H9 (cell line): ENCODE measurements around the gene SPC24. TPM values are rescaled to one million over a fixed set of nuclear protein-coding genes. Genes with fewer than 3 reads are reported as not detected.

Experiments used
- DNase-seq: peaks from one replicate; pipeline ENCODE4 v3.0.0-alpha.2; 2017
- H2AFZ ChIP-seq: one replicate; pipeline ENCODE4 v1.6.1; 2013; ENCODE audit warnings: mild to moderate bottlenecking, low read length, control low read depth, moderate library complexity
- H2AK5ac ChIP-seq: 2 replicates; pipeline ENCODE4 v1.6.1; 2013; ENCODE audit warnings: low read length, control low read depth, mixed read lengths; ENCODE audit not compliant: insufficient read length
- H2BK120ac ChIP-seq: one replicate; pipeline ENCODE4 v1.6.1; 2013; ENCODE audit warnings: low read depth, mild to moderate bottlenecking, low read length, control low read depth, inconsistent platforms; ENCODE audit not compliant: poor library complexity, severe bottlenecking
- H2BK12ac ChIP-seq: 2 replicates; pipeline ENCODE4 v1.6.1; 2013; ENCODE audit warnings: low read length, control low read depth, mixed read lengths, low read depth; ENCODE audit not compliant: insufficient read length
- H2BK15ac ChIP-seq: 2 replicates; pipeline ENCODE4 v1.6.1; 2013; ENCODE audit warnings: low read depth, low read length, control low read depth
- H2BK20ac ChIP-seq: one replicate; pipeline ENCODE4 v1.6.1; 2013; ENCODE audit warnings: low read depth, mild to moderate bottlenecking, low read length, control low read depth, inconsistent platforms; ENCODE audit not compliant: poor library complexity, severe bottlenecking
- H2BK5ac ChIP-seq: 2 replicates; pipeline ENCODE4 v1.6.1; 2013; ENCODE audit warnings: low read length, control low read depth, mixed read lengths; ENCODE audit not compliant: insufficient read length
- H3K14ac ChIP-seq: 2 replicates; pipeline ENCODE4 v1.6.1; 2013; ENCODE audit warnings: low read length, control low read depth; ENCODE audit not compliant: insufficient read depth
- H3K18ac ChIP-seq: 2 replicates; pipeline ENCODE4 v1.6.1; 2013; ENCODE audit warnings: low read depth, mild to moderate bottlenecking, mixed read lengths, low read length, control low read depth; ENCODE audit not compliant: insufficient read length
- H3K23ac ChIP-seq: 2 replicates; pipeline ENCODE4 v1.6.1; 2013; ENCODE audit warnings: low read length, control low read depth, mixed read lengths, low read depth; ENCODE audit not compliant: insufficient read length
- H3K23me2 ChIP-seq: 2 replicates; pipeline ENCODE4 v1.6.1; 2013; ENCODE audit warnings: low read depth, mild to moderate bottlenecking, mixed read lengths, low read length, control low read depth; ENCODE audit not compliant: insufficient read length, poor library complexity, severe bottlenecking
- H3K27ac ChIP-seq: 2 replicates; pipeline ENCODE4 v1.5.1; 2013; ENCODE audit warnings: low read length, control low read depth, mixed read lengths, low read depth; ENCODE audit not compliant: insufficient read length
- H3K27me3 ChIP-seq: 2 replicates; pipeline ENCODE4 v1.6.1; 2013; ENCODE audit warnings: low read length, control low read depth, inconsistent platforms; ENCODE audit not compliant: insufficient read depth
- H3K4ac ChIP-seq: 2 replicates; pipeline ENCODE4 v1.6.1; 2013; ENCODE audit warnings: low read depth, mild to moderate bottlenecking, control low read depth, inconsistent platforms, low read length, moderate library complexity
- H3K4me1 ChIP-seq: 2 replicates; pipeline ENCODE4 v1.6.1; 2013; ENCODE audit warnings: low read length, control low read depth, inconsistent platforms; ENCODE audit not compliant: insufficient read depth
- H3K4me2 ChIP-seq: 2 replicates; pipeline ENCODE4 v1.6.1; 2013; ENCODE audit warnings: low read length, control low read depth, mixed read lengths; ENCODE audit not compliant: insufficient read length, insufficient read depth
- H3K56ac ChIP-seq: 2 replicates; pipeline ENCODE4 v1.6.1; 2013; ENCODE audit warnings: low read depth, mild to moderate bottlenecking, mixed read lengths, low read length, control low read depth; ENCODE audit not compliant: insufficient read length
- H3K79me1 ChIP-seq: 2 replicates; pipeline ENCODE4 v1.6.1; 2013; ENCODE audit warnings: low read depth, mild to moderate bottlenecking, moderate library complexity, low read length, control low read depth, inconsistent platforms; ENCODE audit not compliant: insufficient read depth, poor library complexity, severe bottlenecking
- H3K79me2 ChIP-seq: 2 replicates; pipeline ENCODE4 v1.6.1; 2013; ENCODE audit warnings: low read length, control low read depth, inconsistent platforms; ENCODE audit not compliant: insufficient read depth
- H3K9ac ChIP-seq: 2 replicates; pipeline ENCODE4 v1.6.1; 2013; ENCODE audit warnings: low read length, control low read depth, mixed read lengths; ENCODE audit not compliant: insufficient read length; ENCODE audit errors: extremely low read depth
- H3K9me3 ChIP-seq: one replicate; pipeline ENCODE4 v1.6.1; 2013; ENCODE audit warnings: low read depth, low read length, inconsistent platforms; ENCODE audit not compliant: control insufficient read depth
- H3T11ph ChIP-seq: one replicate; pipeline ENCODE4 v1.6.1; 2013; ENCODE audit warnings: mild to moderate bottlenecking, low read length, control low read depth, inconsistent platforms
- H4K20me1 ChIP-seq: one replicate; pipeline ENCODE4 v1.6.1; 2013; ENCODE audit not compliant: control insufficient read depth, insufficient read length, insufficient read depth
- H4K5ac ChIP-seq: 2 replicates; pipeline ENCODE4 v1.6.1; 2013; ENCODE audit warnings: low read depth, mild to moderate bottlenecking, mixed read lengths, low read length, control low read depth; ENCODE audit not compliant: insufficient read length
- H4K8ac ChIP-seq: replicated peaks from 2 replicates; pipeline ENCODE4 v1.6.1; 2013; ENCODE audit warnings: low read length, control low read depth, mixed read lengths, low read depth; ENCODE audit not compliant: insufficient read length
- H4K91ac ChIP-seq: 2 replicates; pipeline ENCODE4 v1.6.1; 2013; ENCODE audit warnings: low read depth, mild to moderate bottlenecking, moderate library complexity, mixed read lengths, low read length, control low read depth; ENCODE audit not compliant: insufficient read length
- H3K27ac Mint-ChIP-seq, 3 experiments: 2 replicates in 2 of 3; 3 replicates in 1 of 3; pipeline ENCODE4 v1.8.0; 2020 to 2021; ENCODE audit warnings: mixed read lengths in 3 of 3, mild to moderate bottlenecking in 1 of 3, moderate library complexity in 1 of 3
- H3K27me3 Mint-ChIP-seq: 2 replicates; pipeline ENCODE4 v1.8.0; 2021; ENCODE audit warnings: low read depth, mild to moderate bottlenecking, moderate library complexity, mixed read lengths
- H3K36me3 Mint-ChIP-seq, 3 experiments: 2 replicates in 2 of 3; 3 replicates in 1 of 3; pipeline ENCODE4 v1.8.0; 2020 to 2021; ENCODE audit warnings: low read depth in 3 of 3, mixed read lengths in 3 of 3; ENCODE audit not compliant: insufficient read depth in 1 of 3
- H3K4me1 Mint-ChIP-seq, 2 experiments: 2 replicates each; pipeline ENCODE4 v1.8.0; 2020; ENCODE audit warnings: mixed read lengths in 2 of 2
- H3K4me3 Mint-ChIP-seq, 2 experiments: 2 replicates in 1 of 2; 3 replicates in 1 of 2; pipeline ENCODE4 v1.8.0; 2020 to 2021; ENCODE audit warnings: mild to moderate bottlenecking in 2 of 2, mixed read lengths in 2 of 2, moderate library complexity in 1 of 2
- H3K9me3 Mint-ChIP-seq, 2 experiments: 2 replicates in 1 of 2; 3 replicates in 1 of 2; pipeline ENCODE4 v1.8.0; 2020; ENCODE audit warnings: mild to moderate bottlenecking in 2 of 2, mixed read lengths in 2 of 2, moderate library complexity in 1 of 2
- WGBS: extraction: QIAGEN DNeasy Blood & Tissue Kit; methylation state at CpG from one replicate; pipeline ENCODE4 v1.1.7; 2013; ENCODE audit warnings: missing lambda C conversion rate, low lambda C conversion rate, mixed read lengths; ENCODE audit not compliant: insufficient read length; ENCODE audit errors: extremely low coverage; 5-methylcytosine and 5-hydroxymethylcytosine counted together
- total RNA-seq: library from RNA; stranded (reverse); gene quantifications from 2 replicates; pipeline ENCODE4 v1.2.1, GENCODE V29; 2021
- TF ChIP-seq, protein P1 (sequence below): fragments of 200-600 bp; sonication (generic); conservative IDR thresholded peaks from 3 replicates; pipeline ENCODE4 v1.8.0; 2021; ENCODE audit warnings: antibody characterized with exemption, mild to moderate bottlenecking

SPC24 gene
- total RNA-seq, 1 experiment from 2014 or later, result 51.5 TPM

DNA sequence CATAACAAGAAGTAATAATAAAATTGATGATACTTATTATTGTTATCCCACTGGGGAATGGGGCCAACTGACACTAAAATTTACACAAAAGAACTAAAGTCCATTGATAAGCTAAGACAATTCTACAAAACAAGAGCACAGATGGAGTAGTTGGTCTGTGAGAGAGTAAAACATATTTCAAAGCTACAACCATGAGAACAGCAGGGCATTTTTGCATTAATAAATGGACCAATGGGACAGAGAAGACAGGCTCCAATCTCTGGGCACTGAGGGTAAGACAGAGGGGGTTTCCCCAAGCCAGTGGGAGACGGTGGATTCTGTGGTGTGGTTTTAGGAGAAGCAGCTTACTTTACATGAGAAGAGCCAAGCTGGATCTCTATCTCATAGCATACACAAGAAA, 27.4 kb upstream of the SPC24 start:
- H3K4me3 Mint-ChIP-seq, result no peak overlapping the region
- no peak overlapping the region for H2AFZ ChIP-seq
- no peak overlapping the region for H4K91ac ChIP-seq
- no peak overlapping the region for H2AK5ac ChIP-seq
- no peak for DNase-seq
- no peaks in the 10 kb centered on the region; the same call in 1 of the 2 replicates for H3K4me1 ChIP-seq
- H3K79me2 ChIP-seq, result no peaks in the 10 kb centered on the region
- no peak overlapping the region for H2BK15ac ChIP-seq
- H3K23ac ChIP-seq, result no peak overlapping the region
- H3K14ac ChIP-seq, result no peak overlapping the region
- no peak overlapping the region for H3T11ph ChIP-seq
- no peak overlapping the region for H2BK120ac ChIP-seq
- no peaks in the 10 kb centered on the region for H4K20me1 ChIP-seq
- no peak overlapping the region for H4K5ac ChIP-seq
- H2BK5ac ChIP-seq, result no peak overlapping the region
- H3K4me2 ChIP-seq, result no peak overlapping the region
- peak overlapping the region in 1 of 3 experiments; percentile 68; a peak in 1 of 7 replicates for H3K27ac Mint-ChIP-seq
- no peak overlapping the region for H3K18ac ChIP-seq
- 0 out of 4 replicates have a peak, but pooled peaks cover 0 to 3% of the 10 kb centered on the region in 2 experiments for H3K4me1 Mint-ChIP-seq
- H4K8ac ChIP-seq, result no peak overlapping the region
- H3K4ac ChIP-seq, result no peak overlapping the region
- no peak overlapping the region for H3K56ac ChIP-seq
- no peak overlapping the region for H3K27ac ChIP-seq
- H3K27me3 ChIP-seq, result no peaks in the 10 kb centered on the region
- H3K9ac ChIP-seq, result no peak overlapping the region
- H3K9me3 ChIP-seq, result no peaks in the 10 kb centered on the region
- no peaks in the 10 kb centered on the region; the same call in 1 of the 2 replicates for H3K27me3 Mint-ChIP-seq
- no peaks in the 10 kb centered on the region for H3K23me2 ChIP-seq
- no CpG with 5 or more reads among the region's 1 CpG for WGBS
- no peak overlapping the region for H2BK20ac ChIP-seq
- no peaks in the 10 kb centered on the region for H3K79me1 ChIP-seq
- peaks cover 11 to 44% (median 28%) of the 10 kb centered on the region in 3 experiments for H3K36me3 Mint-ChIP-seq
- no peaks in the 10 kb centered on the region for H3K9me3 Mint-ChIP-seq
- H2BK12ac ChIP-seq, result no peak overlapping the region
- TF ChIP-seq, protein P1, sequence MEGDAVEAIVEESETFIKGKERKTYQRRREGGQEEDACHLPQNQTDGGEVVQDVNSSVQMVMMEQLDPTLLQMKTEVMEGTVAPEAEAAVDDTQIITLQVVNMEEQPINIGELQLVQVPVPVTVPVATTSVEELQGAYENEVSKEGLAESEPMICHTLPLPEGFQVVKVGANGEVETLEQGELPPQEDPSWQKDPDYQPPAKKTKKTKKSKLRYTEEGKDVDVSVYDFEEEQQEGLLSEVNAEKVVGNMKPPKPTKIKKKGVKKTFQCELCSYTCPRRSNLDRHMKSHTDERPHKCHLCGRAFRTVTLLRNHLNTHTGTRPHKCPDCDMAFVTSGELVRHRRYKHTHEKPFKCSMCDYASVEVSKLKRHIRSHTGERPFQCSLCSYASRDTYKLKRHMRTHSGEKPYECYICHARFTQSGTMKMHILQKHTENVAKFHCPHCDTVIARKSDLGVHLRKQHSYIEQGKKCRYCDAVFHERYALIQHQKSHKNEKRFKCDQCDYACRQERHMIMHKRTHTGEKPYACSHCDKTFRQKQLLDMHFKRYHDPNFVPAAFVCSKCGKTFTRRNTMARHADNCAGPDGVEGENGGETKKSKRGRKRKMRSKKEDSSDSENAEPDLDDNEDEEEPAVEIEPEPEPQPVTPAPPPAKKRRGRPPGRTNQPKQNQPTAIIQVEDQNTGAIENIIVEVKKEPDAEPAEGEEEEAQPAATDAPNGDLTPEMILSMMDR, result no peak
